ENCODE results near the gene SOBP.

SOBP gene

DNA sequence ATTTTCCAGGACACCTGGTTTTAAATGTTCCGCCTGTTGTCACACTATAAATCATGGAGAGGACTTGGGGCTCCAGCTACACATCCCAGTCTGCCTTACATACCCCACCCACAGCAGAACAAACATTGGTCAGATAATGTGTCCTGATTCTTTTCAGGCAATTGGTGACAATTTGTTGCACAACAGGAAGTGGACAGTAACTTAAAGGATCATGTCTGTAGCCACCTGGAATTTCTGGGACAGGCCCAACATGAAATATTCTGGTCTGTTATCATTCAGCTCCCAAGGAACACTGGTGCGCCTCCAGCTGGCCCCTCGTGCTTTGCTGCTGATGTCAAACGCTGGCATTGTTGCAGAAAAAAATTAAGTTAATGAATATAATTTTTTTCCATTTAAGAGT is 117.2 kb downstream of the SOBP start:
- H3K4me3 ChIP-seq (ENCODE audit: low read depth in 1 of 2, low read length in 2 of 2): no peak overlapping the region
- H3K4me1 ChIP-seq (ENCODE audit: control insufficient read depth in 1 of 2, insufficient read depth in 2 of 2, low read length in 2 of 2): peaks cover 0 to 6% of the 10 kb centered on the region in 2 donors
- no peaks in the 10 kb centered on the region for H3K36me3 ChIP-seq (ENCODE audit: control insufficient read depth in 1 of 2, insufficient read depth in 2 of 2, low read length in 2 of 2)
- H3K9me3 ChIP-seq (ENCODE audit: control insufficient read depth in 1 of 2, low read length in 2 of 2): no peaks in the 10 kb centered on the region
- no peaks in the 10 kb centered on the region for H3K27me3 ChIP-seq (ENCODE audit: control insufficient read depth in 1 of 2, insufficient read depth in 2 of 2, low read length in 2 of 2)
- H3K9ac ChIP-seq (ENCODE audit: low read depth in 1 of 2, low read length in 2 of 2): no peak overlapping the region
- no peak overlapping the region for H3K27ac ChIP-seq (ENCODE audit: low read depth, low read length)

DNA sequence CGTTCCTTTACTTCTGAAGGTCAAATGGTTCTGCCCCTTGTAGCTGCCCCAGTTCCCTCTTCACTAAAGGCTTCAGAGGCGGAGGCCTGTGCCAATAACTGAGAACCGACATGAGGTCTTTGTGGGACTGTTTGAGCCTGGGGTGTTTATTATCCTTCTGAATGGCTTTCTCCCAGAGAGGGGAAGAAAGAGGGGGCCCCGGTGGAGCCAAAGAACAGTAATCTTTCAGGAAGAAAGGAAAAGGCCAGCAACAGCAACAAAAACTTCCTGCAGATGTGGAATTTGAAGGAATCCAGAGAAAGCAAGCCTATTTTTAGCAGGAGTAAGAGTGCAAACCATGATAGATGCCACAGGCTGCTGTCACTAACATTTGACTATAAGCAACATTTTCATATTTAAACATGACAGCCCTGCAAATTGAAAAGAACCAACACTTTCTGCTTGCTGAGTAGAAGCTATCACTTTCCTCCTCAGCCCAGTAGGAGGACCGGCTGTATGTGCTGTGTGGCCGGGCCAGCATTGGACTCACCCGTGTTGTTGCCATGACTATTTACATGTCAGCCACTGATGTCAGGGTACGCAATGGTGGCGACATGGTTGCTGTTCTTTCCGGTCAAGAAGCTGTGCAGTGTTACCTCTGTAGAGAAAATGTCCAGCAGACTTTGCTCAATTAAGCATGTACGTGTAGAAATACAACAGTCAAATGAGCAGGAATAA is 121.3 kb downstream of the SOBP start:
- Histone ChIP-seq H3K36me3 (ENCODE audit: control insufficient read depth in 1 of 2, insufficient read depth in 2 of 2, low read length in 2 of 2) (no peaks in the 10 kb centered on the region), H3K4me3 (ENCODE audit: low read depth in 1 of 2, low read length in 2 of 2) (no peak overlapping the region), H3K27ac (ENCODE audit: low read depth, low read length) (no peak overlapping the region), H3K9me3 (ENCODE audit: control insufficient read depth in 1 of 2, low read length in 2 of 2) (no peaks in the 10 kb centered on the region), H3K4me1 (ENCODE audit: control insufficient read depth in 1 of 2, insufficient read depth in 2 of 2, low read length in 2 of 2) (peaks cover 2 to 10% of the 10 kb centered on the region in 2 donors), H3K9ac (ENCODE audit: low read depth in 1 of 2, low read length in 2 of 2) (no peak overlapping the region), H3K27me3 (ENCODE audit: control insufficient read depth in 1 of 2, insufficient read depth in 2 of 2, low read length in 2 of 2) (no peaks in the 10 kb centered on the region)

DNA sequence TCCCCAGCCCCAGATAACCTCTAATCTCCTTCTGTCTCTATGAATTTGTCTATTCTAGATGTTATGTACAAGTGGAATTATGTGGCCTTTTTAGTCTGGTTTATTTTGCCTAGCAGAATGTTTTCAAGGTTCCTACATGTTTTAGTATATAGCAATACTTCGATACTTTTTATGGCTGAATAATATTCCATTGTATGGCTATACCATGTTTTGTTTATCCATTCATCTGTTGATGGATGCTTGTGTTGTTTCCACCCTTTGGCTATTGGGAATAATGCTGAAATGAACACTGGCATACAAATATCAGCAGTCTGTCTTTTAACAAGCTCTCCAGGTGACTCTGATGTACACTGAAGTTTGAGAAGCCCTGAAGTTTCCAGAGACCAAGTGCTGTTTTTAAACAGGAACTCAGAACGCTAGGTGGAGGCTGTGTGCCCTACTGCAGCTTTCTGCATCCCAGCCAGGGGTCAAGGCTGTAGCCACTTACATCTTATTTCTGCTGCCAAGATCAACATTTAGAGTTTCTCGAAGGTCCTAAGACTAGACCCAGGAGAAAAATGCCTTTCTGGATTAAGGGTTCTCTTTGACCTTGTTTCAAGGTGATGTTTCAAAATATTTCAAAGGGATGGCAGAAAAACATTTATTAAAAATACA is 123.0 kb downstream of the SOBP start:
- Histone ChIP-seq H3K9ac (ENCODE audit: low read depth in 1 of 2, low read length in 2 of 2) (no peak overlapping the region), H3K27ac (ENCODE audit: low read depth, low read length) (no peak overlapping the region), H3K9me3 (ENCODE audit: control insufficient read depth in 1 of 2, low read length in 2 of 2) (no peaks in the 10 kb centered on the region), H3K4me3 (ENCODE audit: low read depth in 1 of 2, low read length in 2 of 2) (no peak overlapping the region), H3K36me3 (ENCODE audit: control insufficient read depth in 1 of 2, insufficient read depth in 2 of 2, low read length in 2 of 2) (no peaks in the 10 kb centered on the region), H3K4me1 (ENCODE audit: control insufficient read depth in 1 of 2, insufficient read depth in 2 of 2, low read length in 2 of 2) (peaks cover 2 to 4% of the 10 kb centered on the region in 2 donors), H3K27me3 (ENCODE audit: control insufficient read depth in 1 of 2, insufficient read depth in 2 of 2, low read length in 2 of 2) (no peaks in the 10 kb centered on the region)

DNA sequence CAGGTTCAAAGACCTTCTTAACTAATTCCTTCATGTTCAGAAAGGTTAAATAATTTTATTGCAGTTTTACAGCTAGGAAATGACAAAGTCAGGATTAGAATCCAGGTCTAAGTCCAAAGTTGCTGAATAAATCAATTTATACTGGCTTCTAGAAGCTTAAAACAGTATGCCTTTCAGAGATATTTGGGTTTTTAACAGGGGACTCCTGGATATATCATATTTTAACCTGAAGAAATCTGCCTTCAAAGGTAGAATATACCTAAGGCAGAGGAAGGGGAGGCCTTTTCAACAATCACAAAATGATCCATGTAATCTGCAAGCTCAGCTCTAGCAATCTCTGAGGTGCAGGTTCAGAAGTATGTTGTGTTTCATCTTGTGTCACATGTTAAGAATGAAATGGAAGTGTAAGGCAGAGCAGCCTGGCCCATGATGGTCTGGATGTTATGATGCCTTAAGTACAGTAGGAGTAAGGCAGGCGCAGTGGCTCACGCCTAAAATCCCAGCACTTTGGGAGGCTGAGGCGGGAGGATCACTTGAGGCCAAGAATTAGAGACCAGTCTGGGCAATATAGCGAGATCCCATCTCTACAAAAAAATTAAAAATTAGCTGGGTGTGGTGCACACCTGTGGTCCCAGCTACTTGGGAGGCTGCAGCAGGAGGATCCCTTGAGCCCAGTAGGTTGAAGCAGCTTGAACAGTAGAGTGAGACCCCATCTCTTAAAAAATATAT is 123.9 kb downstream of the SOBP start:
- H3K9ac ChIP-seq (ENCODE audit: low read depth in 1 of 2, low read length in 2 of 2): no peak overlapping the region
- peaks cover 2 to 4% of the 10 kb centered on the region in 2 donors for H3K4me1 ChIP-seq (ENCODE audit: control insufficient read depth in 1 of 2, insufficient read depth in 2 of 2, low read length in 2 of 2)
- H3K36me3 ChIP-seq (ENCODE audit: control insufficient read depth in 1 of 2, insufficient read depth in 2 of 2, low read length in 2 of 2): no peaks in the 10 kb centered on the region
- H3K27me3 ChIP-seq (ENCODE audit: control insufficient read depth in 1 of 2, insufficient read depth in 2 of 2, low read length in 2 of 2): no peaks in the 10 kb centered on the region
- no peak overlapping the region for H3K4me3 ChIP-seq (ENCODE audit: low read depth in 1 of 2, low read length in 2 of 2)
- no peaks in the 10 kb centered on the region for H3K9me3 ChIP-seq (ENCODE audit: control insufficient read depth in 1 of 2, low read length in 2 of 2)
- no peak overlapping the region for H3K27ac ChIP-seq (ENCODE audit: low read depth, low read length)

- Histone ChIP-seq H3K9me3 (ENCODE audit: control insufficient read depth in 1 of 2, low read length in 2 of 2) (no peaks in the 10 kb centered on the region), H3K27me3 (ENCODE audit: control insufficient read depth in 1 of 2, insufficient read depth in 2 of 2, low read length in 2 of 2) (no peaks in the 10 kb centered on the region), H3K36me3 (ENCODE audit: control insufficient read depth in 1 of 2, insufficient read depth in 2 of 2, low read length in 2 of 2) (no peaks in the 10 kb centered on the region), H3K27ac (ENCODE audit: low read depth, low read length) (no peak overlapping the region), H3K9ac (ENCODE audit: low read depth in 1 of 2, low read length in 2 of 2) (no peak overlapping the region), H3K4me1 (ENCODE audit: control insufficient read depth in 1 of 2, insufficient read depth in 2 of 2, low read length in 2 of 2) (peaks cover 2 to 4% of the 10 kb centered on the region in 2 donors), H3K4me3 (ENCODE audit: low read depth in 1 of 2, low read length in 2 of 2) (no peak overlapping the region)
Observed at GRCh38 chr6:107614828-107615227, 124.9 kb downstream of the SOBP start.

- no peak overlapping the region for H3K4me3 ChIP-seq (ENCODE audit: low read depth in 1 of 2, low read length in 2 of 2)
- no peaks in the 10 kb centered on the region for H3K36me3 ChIP-seq (ENCODE audit: control insufficient read depth in 1 of 2, insufficient read depth in 2 of 2, low read length in 2 of 2)
Observed at GRCh38 chr6:107616775-107617174, 126.9 kb downstream of the SOBP start.

DNA sequence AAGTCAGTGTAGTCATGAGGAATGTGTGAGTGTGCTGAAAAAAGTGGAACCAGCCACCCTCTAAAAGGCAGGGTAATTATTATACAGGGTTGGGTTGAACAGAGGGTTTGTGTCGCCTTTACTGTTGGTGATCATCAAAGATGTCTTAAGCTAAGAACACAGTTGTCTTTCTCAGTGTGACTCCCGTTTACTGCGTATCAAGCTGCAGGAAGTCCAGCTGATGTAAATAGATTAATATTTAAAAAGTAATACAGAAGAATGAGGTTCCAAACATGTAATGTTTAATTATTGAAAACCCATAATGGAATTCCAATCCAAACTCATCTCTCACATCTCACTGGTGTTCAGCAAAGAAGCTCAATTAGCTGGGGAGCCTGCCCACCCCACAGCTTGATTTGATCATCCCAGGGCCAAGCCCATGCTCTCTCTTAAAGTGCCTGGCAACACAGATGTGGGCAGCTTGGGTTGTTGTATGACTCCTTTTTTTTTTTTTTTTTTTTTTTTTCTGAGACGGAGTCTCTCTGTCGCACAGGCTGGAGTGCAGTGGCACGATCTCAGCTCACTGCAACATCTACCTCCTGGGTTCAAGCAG is 127.5 kb downstream of the SOBP start:
- H3K9me3 ChIP-seq (ENCODE audit: control insufficient read depth in 1 of 2, low read length in 2 of 2): no peaks in the 10 kb centered on the region
- H3K9ac ChIP-seq (ENCODE audit: low read depth in 1 of 2, low read length in 2 of 2): no peak overlapping the region
- no peak overlapping the region for H3K4me3 ChIP-seq (ENCODE audit: low read depth in 1 of 2, low read length in 2 of 2)

More at GRCh38 chr6:107616775-107617174, 126.9 kb downstream of the SOBP start:
- peaks cover 2 to 4% of the 10 kb centered on the region in 2 donors for H3K4me1 ChIP-seq (ENCODE audit: control insufficient read depth in 1 of 2, insufficient read depth in 2 of 2, low read length in 2 of 2)
- H3K27ac ChIP-seq (ENCODE audit: low read depth, low read length): no peak overlapping the region
- no peak overlapping the region for H3K9ac ChIP-seq (ENCODE audit: low read depth in 1 of 2, low read length in 2 of 2)
- H3K9me3 ChIP-seq (ENCODE audit: control insufficient read depth in 1 of 2, low read length in 2 of 2): no peaks in the 10 kb centered on the region
- H3K27me3 ChIP-seq (ENCODE audit: control insufficient read depth in 1 of 2, insufficient read depth in 2 of 2, low read length in 2 of 2): no peaks in the 10 kb centered on the region

DNA sequence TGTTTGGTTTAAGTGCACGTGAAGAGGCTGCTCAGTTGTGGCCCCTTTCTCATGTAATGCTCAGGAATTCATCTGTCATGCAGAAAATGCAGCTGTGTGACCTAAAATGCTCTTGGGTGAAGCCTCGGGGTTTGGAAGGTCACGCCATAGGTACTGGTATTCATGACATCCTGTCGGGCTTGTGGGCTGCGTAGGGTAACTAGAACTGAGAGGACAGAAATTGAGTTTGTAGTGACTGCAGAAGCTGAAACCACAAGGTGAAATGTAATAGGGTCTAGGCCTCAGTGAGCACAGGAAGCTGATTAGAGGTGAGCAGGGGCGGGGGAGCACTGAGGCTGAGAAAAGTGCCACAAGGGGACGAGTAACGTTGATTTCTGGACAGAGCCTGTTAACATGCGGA is 128.8 kb downstream of the SOBP start:
- H3K9me3 ChIP-seq (ENCODE audit: control insufficient read depth in 1 of 2, low read length in 2 of 2): no peaks in the 10 kb centered on the region

More for the DNA sequence above, 127.5 kb downstream of the SOBP start:
- H3K4me1 ChIP-seq (ENCODE audit: control insufficient read depth in 1 of 2, insufficient read depth in 2 of 2, low read length in 2 of 2): peaks cover 2 to 4% of the 10 kb centered on the region in 2 donors
- no peaks in the 10 kb centered on the region for H3K36me3 ChIP-seq (ENCODE audit: control insufficient read depth in 1 of 2, insufficient read depth in 2 of 2, low read length in 2 of 2)
- no peak overlapping the region for H3K27ac ChIP-seq (ENCODE audit: low read depth, low read length)
- H3K27me3 ChIP-seq (ENCODE audit: control insufficient read depth in 1 of 2, insufficient read depth in 2 of 2, low read length in 2 of 2): no peaks in the 10 kb centered on the region

GRCh38 chr6:107620732-107621131 is 130.8 kb downstream of the SOBP start:
- H3K9ac ChIP-seq (ENCODE audit: low read depth in 1 of 2, low read length in 2 of 2): no peak overlapping the region
- no peaks in the 10 kb centered on the region for H3K9me3 ChIP-seq (ENCODE audit: control insufficient read depth in 1 of 2, low read length in 2 of 2)
- H3K27me3 ChIP-seq (ENCODE audit: control insufficient read depth in 1 of 2, insufficient read depth in 2 of 2, low read length in 2 of 2): no peaks in the 10 kb centered on the region
- H3K27ac ChIP-seq (ENCODE audit: low read depth, low read length): no peak overlapping the region
- no peaks in the 10 kb centered on the region for H3K4me1 ChIP-seq (ENCODE audit: control insufficient read depth in 1 of 2, insufficient read depth in 2 of 2, low read length in 2 of 2)
- H3K4me3 ChIP-seq (ENCODE audit: low read depth in 1 of 2, low read length in 2 of 2): no peak overlapping the region
- no peaks in the 10 kb centered on the region for H3K36me3 ChIP-seq (ENCODE audit: control insufficient read depth in 1 of 2, insufficient read depth in 2 of 2, low read length in 2 of 2)

More for the DNA sequence above, 128.8 kb downstream of the SOBP start:
- Histone ChIP-seq H3K27me3 (ENCODE audit: control insufficient read depth in 1 of 2, insufficient read depth in 2 of 2, low read length in 2 of 2) (no peaks in the 10 kb centered on the region), H3K4me1 (ENCODE audit: control insufficient read depth in 1 of 2, insufficient read depth in 2 of 2, low read length in 2 of 2) (no peaks in the 10 kb centered on the region), H3K9ac (ENCODE audit: low read depth in 1 of 2, low read length in 2 of 2) (no peak overlapping the region), H3K4me3 (ENCODE audit: low read depth in 1 of 2, low read length in 2 of 2) (no peak overlapping the region), H3K36me3 (ENCODE audit: control insufficient read depth in 1 of 2, insufficient read depth in 2 of 2, low read length in 2 of 2) (no peaks in the 10 kb centered on the region), H3K27ac (ENCODE audit: low read depth, low read length) (no peak overlapping the region)

All from duodenal mucosa (tissue), 2 donors.